ENCODE results near the gene BLOC1S6. TPM values are rescaled to one million over a fixed set of nuclear protein-coding genes. Genes with fewer than 3 reads are reported as not detected.

Gene BLOC1S6
- total and polyA plus RNA-seq, 2 of the 8 experiments (the other 6 are each of a cell fraction or from before 2014, with no cell fraction given) = 4.5 to 28.8 TPM

GRCh38 chr15:45616901-45617323 lies 29.7 kb downstream of the BLOC1S6 start:
- Histone ChIP-seq H3K36me3 (ENCODE audit: control insufficient read depth in 2 of 4, insufficient read depth in 4 of 4, low read length in 3 of 4) (no peaks in the 10 kb centered on the region), H3K23ac (ENCODE audit: insufficient read length) (no peak overlapping the region), H4K5ac (ENCODE audit: insufficient read length, low read depth, low read length) (no peak overlapping the region), H2BK20ac (ENCODE audit: low read length) (no peak overlapping the region), H2BK15ac (ENCODE audit: low read length) (no peak overlapping the region), H3K79me2 (ENCODE audit: control insufficient read depth in 1 of 2, insufficient read depth in 2 of 2, low read length in 2 of 2) (no peaks in the 10 kb centered on the region), H2BK12ac (ENCODE audit: low read depth, low read length) (no peak overlapping the region), H3K4me2 (ENCODE audit: insufficient read depth in 1 of 2, low read depth in 2 of 2, low read length in 2 of 2) (no peak overlapping the region), H3K4me3 (ENCODE audit: extremely low read depth in 1 of 4, insufficient read depth in 2 of 4, low read depth in 3 of 4, low read length in 4 of 4) (no peak overlapping the region), H3K9ac (replicated peaks in 1 of 4; ENCODE audit: extremely low read depth in 1 of 4, low read depth in 3 of 4, low read length in 3 of 4) (no peak overlapping the region), H2BK5ac (ENCODE audit: low read depth, low read length) (no peak overlapping the region), H3K9me3 (ENCODE audit: insufficient read depth in 2 of 2, low read depth in 1 of 2, low read length in 1 of 2) (peaks cover 0 to 6% of the 10 kb centered on the region in 2 experiments; a peak in 1 of 4 replicates), H3K27me3 (replicated peaks in 1 of 4; ENCODE audit: control insufficient read depth in 3 of 4, extremely low read depth in 1 of 4, insufficient read depth in 3 of 4, low read length in 3 of 4) (no peaks in the 10 kb centered on the region; a peak in 2 of 7 replicates), H4K8ac (ENCODE audit: extremely low read depth, insufficient read depth, low read length) (no peak overlapping the region), H4K20me1 (replicated peaks in 1 of 2; ENCODE audit: control insufficient read depth in 1 of 2, insufficient read depth in 2 of 2, low read length in 2 of 2) (no peaks in the 10 kb centered on the region), H3K4me1 (replicated peaks in 1 of 4; ENCODE audit: control insufficient read depth in 3 of 4, insufficient read depth in 4 of 4, low read length in 3 of 4) (no peaks in the 10 kb centered on the region), H2AFZ (ENCODE audit: low read length) (no peak overlapping the region), H2AK5ac (ENCODE audit: low read depth, low read length) (no peak overlapping the region), H2BK120ac (replicated peaks; ENCODE audit: low read depth, low read length) (no peak overlapping the region), H3K4ac (replicated peaks; ENCODE audit: insufficient read length, low read depth, low read length) (no peak overlapping the region), H3K18ac (ENCODE audit: extremely low read depth, low read length) (no peak overlapping the region), H3K23me2 (ENCODE audit: low read depth, low read length) (no peaks in the 10 kb centered on the region), H4K91ac (replicated peaks; ENCODE audit: insufficient read length, low read length) (no peak overlapping the region), H3K79me1 (ENCODE audit: low read depth, low read length) (no peaks in the 10 kb centered on the region), H3K27ac (ENCODE audit: low read depth, low read length) (no peak overlapping the region), H3K56ac (replicated peaks; ENCODE audit: insufficient read length, low read depth, low read length) (no peak overlapping the region), H3K14ac (ENCODE audit: insufficient read length) (no peak overlapping the region)
- WGBS, 2 experiments (ENCODE audit: extremely low coverage in 1 of 2, insufficient coverage in 1 of 2, insufficient read length in 1 of 2, insufficient replicate concordance in 2 of 2, low coverage in 1 of 2, low lambda C conversion rate in 2 of 2, missing lambda C conversion rate in 1 of 2) = 86% methylated on average over 3 of the region's 3 CpGs; no CpG with 5 or more reads in 1 of the 2 experiments
- ChIA-PET CTCF (ENCODE audit: partially characterized antibody) (interaction anchor here (0.5 to 1.7 kb wide), 5 partner anchors 19 to 159 kb away, joined by 3 to 5 read pairs (median 3); no protein-coding TSS in a partner anchor), POLR2A (ENCODE audit: partially characterized antibody) (interaction anchor here (0.5 kb wide), 1 partner anchor 207 kb away, joined by 3 read pairs; no protein-coding TSS in a partner anchor)
- DNase-seq (ENCODE audit: low read depth in 1 of 2, low spot score in 2 of 2) = no peak
- no peak for TF ChIP-seq KDM4A (IDR thresholded peaks at IDR 0.05; ENCODE audit: low read depth, low read length, severe bottlenecking)
- no peak for TF ChIP-seq CHD2 (IDR thresholded peaks at IDR 0.05; ENCODE audit: low read length)
- no peak for TF ChIP-seq EGR1 (IDR thresholded peaks at IDR 0.05; ENCODE audit: borderline replicate concordance, low read depth, low read length)
- TF ChIP-seq CREB1 (IDR thresholded peaks at IDR 0.05) = no peak
- no peak for TF ChIP-seq POLR2A (IDR thresholded peaks at IDR 0.05; ENCODE audit: control extremely low read depth in 1 of 2, low read depth in 2 of 2, low read length in 2 of 2)
- no peak for TF ChIP-seq NRF1 (IDR thresholded peaks at IDR 0.05; ENCODE audit: low read depth, low read length)
- no peak for TF ChIP-seq SAP30 (IDR thresholded peaks at IDR 0.05; ENCODE audit: insufficient read depth, insufficient replicate concordance, low read length)
- FAIRE-seq = no peak

Measured in H1 (cell line).